Measurements from ENCODE around the gene NUAK1. TPM values are rescaled to one million over a fixed set of nuclear protein-coding genes. Genes with fewer than 3 reads are reported as not detected.
A peak's percentile ranks its signal among the peaks of the same experiment; 100 is the strongest.

Gene NUAK1
- total RNA-seq, 1 donor from 2014 or later, result 23.4 TPM

- no peak overlapping the region for H3K4me3 Mint-ChIP-seq
- no peaks in the 10 kb centered on the region for H3K27me3 Mint-ChIP-seq (ENCODE audit: low read depth)
- H3K27ac Mint-ChIP-seq, result no peak overlapping the region
- DNase-seq (ENCODE audit: low spot score in 2 of 2, unreplicated experiment in 2 of 2), result no peak
- peaks cover 12% of the 10 kb centered on the region for H3K4me1 Mint-ChIP-seq
- no peak for TF ChIP-seq CTCF (IDR thresholded peaks at IDR 0.05; ENCODE audit: unreplicated experiment)
- no peaks in the 10 kb centered on the region for H3K36me3 Mint-ChIP-seq
- H3K9me3 Mint-ChIP-seq, result peaks cover 2% of the 10 kb centered on the region
Observed at GRCh38 chr12:106039646-106040404, 98.9 kb downstream of the NUAK1 start.

- H3K4me3 Mint-ChIP-seq, result no peak overlapping the region
- no peaks in the 10 kb centered on the region for H3K27me3 Mint-ChIP-seq (ENCODE audit: low read depth)
- H3K27ac Mint-ChIP-seq, result no peak overlapping the region
- TF ChIP-seq CTCF (IDR thresholded peaks at IDR 0.05; ENCODE audit: unreplicated experiment), result no peak
- H3K4me1 Mint-ChIP-seq, result peaks cover 7% of the 10 kb centered on the region
- no peaks in the 10 kb centered on the region for H3K36me3 Mint-ChIP-seq
- DNase-seq (ENCODE audit: low spot score in 2 of 2, unreplicated experiment in 2 of 2), result no peak
- peaks cover 3% of the 10 kb centered on the region for H3K9me3 Mint-ChIP-seq
Observed at GRCh38 chr12:106039242-106039641, 99.5 kb downstream of the NUAK1 start.

GRCh38 chr12:106037524-106038298 lies 101.0 kb downstream of the NUAK1 start:
- H3K9me3 Mint-ChIP-seq, result peaks cover 3% of the 10 kb centered on the region
- TF ChIP-seq CTCF (IDR thresholded peaks at IDR 0.05; ENCODE audit: unreplicated experiment), result no peak
- DNase-seq (ENCODE audit: low spot score in 2 of 2, unreplicated experiment in 2 of 2), result no peak
- H3K4me3 Mint-ChIP-seq, result no peak overlapping the region
- H3K27me3 Mint-ChIP-seq (ENCODE audit: low read depth), result no peaks in the 10 kb centered on the region
- H3K4me1 Mint-ChIP-seq, result peaks cover 14% of the 10 kb centered on the region
- no peak overlapping the region for H3K27ac Mint-ChIP-seq
- H3K36me3 Mint-ChIP-seq, result no peaks in the 10 kb centered on the region

- Mint-ChIP-seq H3K27me3 (ENCODE audit: low read depth) (no peaks in the 10 kb centered on the region), H3K36me3 (no peaks in the 10 kb centered on the region), H3K4me3 (no peak overlapping the region), H3K9me3 (peaks cover 3% of the 10 kb centered on the region), H3K27ac (peak overlapping the region; percentile 41), H3K4me1 (peaks cover 18% of the 10 kb centered on the region)
- no peak for DNase-seq (ENCODE audit: low spot score in 2 of 2, unreplicated experiment in 2 of 2)
- TF ChIP-seq CTCF (IDR thresholded peaks at IDR 0.05; ENCODE audit: unreplicated experiment), result no peak
Observed at GRCh38 chr12:106035421-106035820, 103.3 kb downstream of the NUAK1 start.

GRCh38 chr12:106034316-106034715 lies 104.4 kb downstream of the NUAK1 start:
- Mint-ChIP-seq H3K27me3 (ENCODE audit: low read depth) (no peaks in the 10 kb centered on the region), H3K9me3 (peaks cover 3% of the 10 kb centered on the region), H3K4me1 (peaks cover 28% of the 10 kb centered on the region), H3K36me3 (no peaks in the 10 kb centered on the region), H3K27ac (no peak overlapping the region), H3K4me3 (no peak overlapping the region)
- DNase-seq (ENCODE audit: low spot score in 2 of 2, unreplicated experiment in 2 of 2), result no peak
- TF ChIP-seq CTCF (IDR thresholded peaks at IDR 0.05; ENCODE audit: unreplicated experiment), result no peak
